Large intestine (tissue), 3 donors: Measurements from ENCODE around the gene ACAP2. TPM values are rescaled to one million over a fixed set of nuclear protein-coding genes. Genes with fewer than 3 reads are reported as not detected.
"Not testable (repeated sequence)": the region's sequence is repeated elsewhere in the genome, so short reads cannot be mapped to it uniquely, and the experiment has no call there.

Experiments used
- DNase-seq, 2 donors: peaks; one replicate each; pipeline versions ENCODE4 v3.0.0 to v3.0.0-alpha.2; 2013
- H3K27ac ChIP-seq: one replicate; pipeline ENCODE4 v1.5.1; 2013; ENCODE audit warnings: low read length
- H3K27me3 ChIP-seq: 2 replicates; pipeline ENCODE4 v1.6.1; 2013; ENCODE audit warnings: low read length; ENCODE audit not compliant: control insufficient read depth, insufficient read depth
- H3K36me3 ChIP-seq: 2 replicates; pipeline ENCODE4 v1.6.1; 2013; ENCODE audit warnings: low read length; ENCODE audit not compliant: control insufficient read depth, insufficient read depth
- H3K4me1 ChIP-seq: one replicate; pipeline ENCODE4 v1.6.1; 2013; ENCODE audit warnings: low read length; ENCODE audit not compliant: control insufficient read depth, insufficient read depth
- H3K4me3 ChIP-seq: one replicate; pipeline ENCODE4 v1.5.1; 2013; ENCODE audit warnings: low read length
- H3K9me3 ChIP-seq: one replicate; pipeline ENCODE4 v1.6.1; 2013; ENCODE audit warnings: mild to moderate bottlenecking, low read depth, low read length, moderate library complexity; ENCODE audit not compliant: control insufficient read depth
- WGBS: methylation state at CpG from one replicate; pipeline ENCODE4 v1.1.5; 2013; ENCODE audit warnings: low lambda C conversion rate; ENCODE audit not compliant: insufficient coverage; 5-methylcytosine and 5-hydroxymethylcytosine counted together
- polyA plus RNA-seq: library from polyadenylated mRNA; unstranded; fragments of 120-200 nt; gene quantifications from one replicate; pipeline ENCODE4 v1.2.1, GENCODE V29; 2013

The ACAP2 gene
- polyA plus RNA-seq, 1 donor: 33.4 TPM

- H3K27me3 ChIP-seq: no peaks in the 10 kb centered on the region
- no peaks in the 10 kb centered on the region for H3K4me1 ChIP-seq
- no peak for DNase-seq
- no peak overlapping the region for H3K27ac ChIP-seq
- no peaks in the 10 kb centered on the region for H3K9me3 ChIP-seq
- H3K36me3 ChIP-seq: peaks cover 3% of the 10 kb centered on the region
- 88% methylated on average over 1 of the region's 4 CpGs for WGBS
- no peak overlapping the region for H3K4me3 ChIP-seq
Observed at GRCh38 chr3:195416795-195417194, 26.0 kb downstream of the ACAP2 start.

- H3K4me1 ChIP-seq: no peaks in the 10 kb centered on the region
- H3K9me3 ChIP-seq: no peaks in the 10 kb centered on the region
- H3K4me3 ChIP-seq: no peak overlapping the region
- no peaks in the 10 kb centered on the region for H3K27me3 ChIP-seq
- H3K27ac ChIP-seq: no peak overlapping the region
- no peak for DNase-seq
- peaks cover 6% of the 10 kb centered on the region for H3K36me3 ChIP-seq
Observed at GRCh38 chr3:195411836-195412235, 31.0 kb downstream of the ACAP2 start.

- no peak overlapping the region for H3K4me3 ChIP-seq
- WGBS: no CpG with 5 or more reads among the region's 4 CpGs
- no peaks in the 10 kb centered on the region for H3K4me1 ChIP-seq
- no peak for DNase-seq
- H3K9me3 ChIP-seq: no peaks in the 10 kb centered on the region
- no peak overlapping the region for H3K27ac ChIP-seq
- peaks cover 6% of the 10 kb centered on the region for H3K36me3 ChIP-seq
- H3K27me3 ChIP-seq: no peaks in the 10 kb centered on the region
Observed at GRCh38 chr3:195410546-195410945, 32.3 kb downstream of the ACAP2 start.

GRCh38 chr3:195407531-195408409 lies 35.0 kb downstream of the ACAP2 start:
- Histone ChIP-seq H3K27me3 (no peaks in the 10 kb centered on the region), H3K4me3 (no peak overlapping the region), H3K4me1 (no peaks in the 10 kb centered on the region), H3K27ac (no peak overlapping the region), H3K9me3 (no peaks in the 10 kb centered on the region), H3K36me3 (peaks cover 6% of the 10 kb centered on the region)
- no peak for DNase-seq
- WGBS: 76% methylated on average over 4 of the region's 12 CpGs

GRCh38 chr3:195405651-195406050 lies 37.2 kb downstream of the ACAP2 start:
- Histone ChIP-seq H3K9me3 (no peaks in the 10 kb centered on the region), H3K36me3 (peaks cover 6% of the 10 kb centered on the region), H3K27me3 (no peaks in the 10 kb centered on the region), H3K4me3 (no peak overlapping the region), H3K27ac (no peak overlapping the region), H3K4me1 (no peaks in the 10 kb centered on the region)
- no peak for DNase-seq
- WGBS: no CpG with 5 or more reads among the region's 2 CpGs

- Histone ChIP-seq H3K4me3 (no peak overlapping the region), H3K36me3 (peaks cover 3% of the 10 kb centered on the region), H3K27ac (no peak overlapping the region), H3K4me1 (no peaks in the 10 kb centered on the region), H3K9me3 (no peaks in the 10 kb centered on the region), H3K27me3 (no peaks in the 10 kb centered on the region)
- DNase-seq: no peak
- 96% methylated on average over 2 of the region's 4 CpGs for WGBS
Observed at GRCh38 chr3:195403841-195404408, 38.9 kb downstream of the ACAP2 start.

GRCh38 chr3:195403244-195403643 lies 39.6 kb downstream of the ACAP2 start:
- Histone ChIP-seq H3K4me3 (no peak overlapping the region), H3K9me3 (no peaks in the 10 kb centered on the region), H3K36me3 (peaks cover 3% of the 10 kb centered on the region), H3K4me1 (no peaks in the 10 kb centered on the region), H3K27ac (no peak overlapping the region), H3K27me3 (no peaks in the 10 kb centered on the region)
- WGBS: 83% methylated on average over 2 of the region's 4 CpGs
- DNase-seq: no peak

GRCh38 chr3:195401943-195402342 lies 40.9 kb downstream of the ACAP2 start:
- Histone ChIP-seq H3K4me3 (no peak overlapping the region), H3K27me3 (no peaks in the 10 kb centered on the region), H3K27ac (no peak overlapping the region), H3K36me3 (no peaks in the 10 kb centered on the region), H3K4me1 (no peaks in the 10 kb centered on the region), H3K9me3 (no peaks in the 10 kb centered on the region)
- 100% methylated on average over 1 of the region's 5 CpGs for WGBS
- peak in 1 of 2 donors; percentile 7 for DNase-seq

- WGBS: no CpG with 5 or more reads among the region's 6 CpGs
- H3K4me3 ChIP-seq: not testable (repeated sequence)
Observed at GRCh38 chr3:195398460-195398859, 44.4 kb downstream of the ACAP2 start.

GRCh38 chr3:195397524-195397923 lies 45.3 kb downstream of the ACAP2 start:
- no peak overlapping the region for H3K4me3 ChIP-seq
- DNase-seq: no peak
- no peaks in the 10 kb centered on the region for H3K27me3 ChIP-seq
- no peaks in the 10 kb centered on the region for H3K4me1 ChIP-seq
- 88% methylated on average over 2 of the region's 3 CpGs for WGBS
- no peaks in the 10 kb centered on the region for H3K36me3 ChIP-seq
- no peak overlapping the region for H3K27ac ChIP-seq
- no peaks in the 10 kb centered on the region for H3K9me3 ChIP-seq

More at GRCh38 chr3:195398460-195398859, 44.4 kb downstream of the ACAP2 start:
- H3K9me3 ChIP-seq, DNase-seq, H3K27me3 ChIP-seq, H3K4me1 ChIP-seq, H3K36me3 ChIP-seq, H3K27ac ChIP-seq: not testable (repeated sequence)
